GM21423 (cell line): Measurements from ENCODE around the gene POLR3G.

Experiments used
- ATAC-seq: cut with Tn5 transposase; IDR thresholded peaks from one replicate; pipeline ENCODE4 v1.9.1; 2021; ENCODE audit warnings: mild to moderate bottlenecking, moderate library complexity; ENCODE audit not compliant: unreplicated experiment

The POLR3G gene

DNA sequence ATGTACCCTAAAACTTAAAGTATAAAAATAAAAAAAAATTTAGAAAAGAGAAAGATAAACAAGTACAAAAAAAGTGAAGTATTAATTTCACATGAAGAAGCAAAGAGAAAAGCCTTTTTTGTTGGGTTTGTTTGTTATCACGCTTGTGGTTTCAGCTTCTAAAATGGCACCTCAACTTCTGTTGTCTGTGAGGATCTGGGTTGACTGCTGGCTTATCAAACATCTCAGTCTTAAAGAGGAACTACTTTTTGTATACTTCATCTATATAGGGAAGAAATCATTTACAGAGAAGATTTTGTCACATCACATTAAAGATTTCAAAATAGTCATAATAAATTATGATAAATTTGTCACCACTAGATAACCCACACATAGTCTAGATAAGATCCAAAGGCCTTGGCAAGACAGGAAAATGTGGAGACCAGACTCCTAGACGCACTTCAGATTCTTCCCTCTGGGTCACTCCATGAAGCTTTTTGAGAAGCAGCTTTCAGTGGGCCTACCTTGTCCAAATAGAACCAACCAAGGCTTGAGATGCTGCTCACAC, 75.1 kb downstream of the POLR3G start:
- ATAC-seq, result no peak

DNA sequence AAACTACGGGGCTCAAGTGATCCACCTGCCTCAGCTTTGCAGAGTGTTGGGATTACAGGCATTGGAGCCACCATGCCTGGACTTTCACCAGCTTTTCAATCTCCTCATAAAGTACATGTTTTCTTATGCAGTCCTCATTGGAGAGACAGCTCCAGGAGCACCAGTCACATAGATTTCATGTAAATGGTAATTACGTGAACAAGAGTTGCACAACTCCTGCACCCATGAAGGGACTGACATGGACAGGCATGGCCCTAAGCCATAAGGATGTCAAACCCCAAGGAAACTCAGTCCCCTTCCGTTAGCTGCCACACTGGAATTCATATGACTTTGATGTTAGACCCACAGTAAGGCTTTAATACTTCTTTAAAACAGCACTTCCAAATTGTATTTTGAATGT, 76.3 kb downstream of the POLR3G start:
- no peak for ATAC-seq

DNA sequence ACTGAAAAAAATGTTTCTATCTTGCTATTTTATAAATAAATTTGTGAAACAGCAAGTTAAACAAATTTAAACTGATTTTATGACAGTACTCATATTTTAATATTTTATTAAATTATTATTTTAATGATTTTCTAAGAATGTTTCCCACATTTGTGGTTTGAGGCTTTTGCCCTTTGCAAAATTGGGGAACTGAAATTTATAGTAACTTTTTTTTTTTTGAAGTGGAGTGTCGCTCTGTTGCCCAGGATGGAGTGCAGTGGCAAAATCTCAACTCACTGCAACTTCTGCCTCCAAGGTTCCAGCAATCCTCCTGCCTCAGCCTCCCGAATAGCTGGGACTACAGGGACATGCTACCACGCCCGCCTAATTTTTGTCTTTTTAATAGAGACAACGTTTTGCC, 76.7 kb downstream of the POLR3G start:
- ATAC-seq, result no peak

DNA sequence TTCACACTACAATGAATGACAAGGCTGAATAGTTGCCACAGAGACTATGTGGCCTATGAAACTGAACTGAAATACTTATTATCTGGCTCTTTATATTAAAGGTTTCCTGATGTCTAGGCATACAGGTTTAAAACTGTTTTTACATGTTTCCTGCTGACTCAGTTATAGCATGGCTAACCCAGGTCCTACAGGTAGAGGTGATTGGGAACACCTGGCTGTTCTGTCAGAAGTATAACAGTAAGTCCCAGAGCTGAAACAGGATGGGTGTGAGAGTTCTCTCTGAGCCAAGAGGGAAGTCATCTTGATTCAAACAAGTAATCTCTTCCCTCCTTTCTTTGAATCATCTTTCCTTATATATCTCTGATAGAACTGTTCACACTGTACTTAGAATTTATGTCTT, 79.0 kb downstream of the POLR3G start:
- ATAC-seq, result no peak

DNA sequence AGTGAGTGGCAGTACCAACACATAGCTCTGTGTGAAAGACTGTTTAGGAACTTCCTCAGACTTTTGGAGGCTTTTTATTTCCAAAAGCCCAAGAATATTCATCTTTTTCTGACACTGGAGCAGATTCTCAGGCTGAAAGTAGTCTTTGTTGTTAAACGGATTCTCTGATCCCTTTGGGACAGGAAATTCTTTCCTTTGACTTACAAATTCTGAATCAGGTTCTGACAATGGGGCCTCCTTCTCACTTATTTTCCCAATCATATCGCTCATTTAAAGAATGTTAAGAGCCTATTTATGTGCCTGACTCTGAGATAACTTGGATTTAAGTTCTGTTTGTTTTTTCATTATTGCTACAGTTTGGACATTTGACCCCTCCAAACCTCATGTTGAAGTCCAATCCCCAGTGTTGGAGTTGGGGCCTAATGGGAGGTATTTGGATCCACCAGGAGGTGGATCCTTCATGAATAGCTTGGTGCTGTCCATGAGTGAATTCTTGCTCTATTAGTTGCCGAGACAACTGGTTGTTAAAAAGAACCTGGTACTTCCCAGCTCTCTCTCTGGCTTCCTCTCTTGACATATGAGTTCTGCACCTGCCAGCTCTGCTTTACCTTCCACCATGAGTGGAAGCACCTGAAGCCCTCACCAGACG, 79.8 kb downstream of the POLR3G start:
- ATAC-seq, result no peak

DNA sequence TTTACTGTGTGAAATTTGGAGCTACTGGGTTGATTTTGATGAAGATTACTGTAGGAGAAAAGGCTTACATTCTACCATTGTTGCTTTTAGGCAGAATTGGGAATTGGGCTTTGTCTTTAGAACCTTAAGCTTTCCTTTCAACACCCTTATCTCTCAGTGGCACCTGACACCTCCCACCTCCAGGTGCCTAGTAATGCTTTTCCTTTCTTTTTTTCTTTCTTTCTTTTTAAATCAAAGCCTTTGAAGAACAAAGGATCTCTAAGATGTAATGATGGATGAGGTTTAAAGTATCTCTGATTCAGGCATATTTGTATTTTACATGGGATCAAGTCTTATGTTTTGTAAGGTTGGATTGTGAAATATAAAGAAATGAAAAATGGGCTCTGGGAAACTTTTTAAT, 81.0 kb downstream of the POLR3G start:
- ATAC-seq, result no peak

DNA sequence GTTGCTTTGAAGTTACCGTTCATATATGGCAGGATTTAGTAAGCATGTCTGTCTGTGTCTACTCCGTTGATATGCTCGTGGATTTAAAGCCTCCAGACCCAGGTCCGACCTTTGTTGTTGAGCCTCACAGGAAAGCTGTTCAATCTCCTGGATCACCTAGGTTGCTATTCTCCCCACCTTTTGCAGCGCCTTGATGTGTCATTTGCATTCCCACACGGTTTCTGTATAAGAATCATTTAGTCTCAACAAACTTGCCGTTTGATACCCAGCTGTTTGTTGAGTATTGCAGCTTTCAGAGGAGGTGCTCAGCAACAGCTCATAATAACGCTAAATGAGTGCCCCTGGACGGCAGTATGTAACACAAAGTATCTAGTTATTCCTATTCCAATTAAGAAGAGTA, 82.7 kb downstream of the POLR3G start:
- ATAC-seq, result no peak

DNA sequence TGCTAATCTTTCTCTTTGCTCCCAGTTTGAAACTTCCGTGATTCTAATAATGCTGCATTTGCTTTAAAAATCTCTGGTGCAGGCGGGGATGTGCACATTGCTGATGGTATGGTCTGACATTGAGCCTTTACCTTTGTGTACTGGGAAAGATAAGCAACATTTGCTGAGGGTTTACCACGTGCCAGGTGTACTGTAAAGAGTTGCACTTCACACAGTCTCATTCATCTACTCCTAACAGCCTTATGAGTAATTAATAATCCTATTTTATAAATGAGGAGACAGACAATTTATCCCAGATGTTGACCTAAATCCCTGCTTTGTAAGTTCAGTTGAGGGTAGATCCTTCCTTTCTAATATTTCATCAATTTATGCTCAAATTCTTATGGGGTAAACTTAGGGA, 83.2 kb downstream of the POLR3G start:
- no peak for ATAC-seq

DNA sequence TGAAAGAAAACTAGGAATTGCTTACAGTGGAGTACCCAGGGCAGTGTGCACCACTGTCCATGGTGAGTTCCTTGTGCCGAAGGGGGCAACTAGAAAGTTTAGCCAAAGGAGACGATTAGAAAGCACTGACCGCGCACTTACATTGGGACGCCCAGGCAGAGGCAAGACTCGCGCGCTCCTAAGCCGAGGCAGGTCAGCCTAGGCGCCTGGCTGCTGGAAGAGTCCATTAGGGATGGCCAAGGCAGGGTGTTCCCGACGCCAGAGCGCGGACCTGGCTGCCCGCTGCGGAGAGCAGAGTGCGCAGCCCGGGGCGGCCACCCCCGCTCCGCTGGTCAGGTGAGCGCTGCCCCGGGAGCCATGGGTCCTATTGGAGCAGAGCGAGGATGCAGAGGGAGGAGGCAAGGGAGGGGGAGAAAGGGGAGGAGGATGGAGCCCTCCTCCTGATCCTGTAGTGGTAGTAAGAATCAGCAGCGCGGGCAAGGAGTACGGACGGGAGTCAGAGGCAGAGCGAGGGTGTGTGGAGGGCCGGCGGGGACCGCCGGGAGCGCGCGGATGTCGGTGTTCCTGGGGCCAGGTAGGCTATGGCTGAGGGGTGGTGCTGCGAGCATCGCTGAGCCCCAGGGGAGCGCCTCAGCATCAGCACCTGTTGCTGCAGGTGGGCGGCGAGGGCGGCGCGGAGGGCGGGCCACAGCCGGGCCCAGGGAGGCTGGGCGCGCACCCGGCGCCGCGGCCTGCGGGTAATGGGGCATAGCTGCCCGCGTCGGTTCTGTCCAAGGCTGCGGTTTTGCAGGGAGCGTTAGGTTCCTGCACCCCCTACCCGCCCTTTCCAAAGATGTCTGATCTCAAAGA, 83.9 kb downstream of the POLR3G start, which contains the start of gene ADGRV1:
TSS of gene ADGRV1 (plus strand) at position 454 of the 849 bp plus-strand sequence. CDS start at position 553, 99 bp downstream.
- peak; percentile 45 for ATAC-seq

DNA sequence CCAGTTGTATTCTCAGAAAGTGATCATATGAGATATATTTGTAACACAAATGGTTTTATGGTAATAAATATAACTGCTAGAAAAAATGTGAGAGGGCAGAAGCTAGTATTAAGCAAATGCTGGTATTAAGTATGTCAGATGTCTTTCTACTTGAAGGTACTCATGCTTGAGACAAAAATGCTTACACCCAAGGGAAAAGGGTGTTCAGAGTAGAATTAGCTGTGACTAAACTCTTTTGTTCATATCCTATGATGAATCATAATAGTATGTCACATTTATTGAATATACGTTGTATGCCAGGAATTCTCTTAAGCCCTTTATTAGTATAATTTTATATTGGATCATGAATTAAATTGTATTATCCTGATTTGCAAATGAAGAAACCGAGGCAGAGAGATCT, 86.1 kb downstream of the POLR3G start:
- ATAC-seq, result no peak

DNA sequence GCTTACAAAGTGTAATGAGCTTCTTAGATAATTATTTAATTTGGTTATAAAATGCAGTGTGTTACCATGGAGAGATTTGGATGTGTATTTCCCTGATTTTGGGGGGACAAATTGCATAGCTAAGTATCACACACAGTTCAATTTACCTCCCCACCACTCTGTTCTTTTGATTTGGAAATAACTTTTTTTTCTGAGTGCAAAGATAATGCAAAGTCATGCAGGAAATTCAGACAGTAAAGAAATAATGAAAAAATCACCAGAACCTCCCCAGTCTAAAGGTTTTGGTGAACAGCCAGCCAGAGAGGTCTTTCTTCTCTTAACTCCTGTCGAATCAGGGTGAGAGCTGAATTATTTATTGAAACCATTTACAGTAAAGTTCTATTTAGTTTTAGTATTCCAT, 87.1 kb downstream of the POLR3G start:
- ATAC-seq, result no peak

DNA sequence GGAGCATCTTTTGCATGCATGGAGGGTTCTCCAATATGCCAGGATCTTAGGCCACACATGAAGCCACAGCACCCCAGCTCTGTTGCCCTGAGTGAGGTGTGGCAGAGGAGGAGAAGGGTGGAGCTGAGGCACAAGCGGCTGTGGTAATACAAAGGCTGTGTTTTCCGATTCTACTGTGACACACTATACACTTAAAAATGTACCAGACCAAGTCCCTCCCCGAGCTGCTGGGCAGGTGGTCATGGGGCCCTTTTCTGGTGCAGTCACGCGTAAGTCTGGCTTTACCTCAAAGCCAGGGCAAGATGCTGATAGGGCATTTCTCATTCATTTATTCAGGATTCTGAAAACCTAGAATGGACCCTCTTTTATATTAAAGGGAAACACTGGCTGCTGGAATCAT, 87.7 kb downstream of the POLR3G start:
- ATAC-seq, result no peak

DNA sequence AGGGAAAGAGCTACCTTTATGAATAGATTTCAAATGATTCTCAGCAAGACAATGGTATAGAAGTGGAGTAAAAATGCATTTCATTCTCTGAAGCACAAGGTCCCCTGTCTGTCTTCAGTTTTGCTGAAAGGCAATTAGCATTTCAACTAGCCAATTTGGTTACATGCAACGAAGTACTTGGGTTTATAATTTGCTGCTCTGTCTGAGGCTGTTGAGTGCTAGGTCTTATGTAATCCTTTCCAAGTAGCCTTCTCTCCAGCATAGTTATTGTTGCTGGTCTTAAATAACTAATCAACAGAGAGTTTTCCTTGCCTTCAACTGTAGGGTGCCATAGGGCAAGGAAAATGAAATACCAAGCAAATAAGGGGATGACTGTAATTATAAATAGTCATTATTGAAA, 88.4 kb downstream of the POLR3G start:
- ATAC-seq, result no peak
